Mammary epithelial cell (primary cell): Measurements from ENCODE around the gene CPXM2.

Experiments
- CTCF ChIP-seq, 2 donors: IDR thresholded peaks in 1 of 2; conservative IDR thresholded peaks in 1 of 2; 2 replicates each; pipeline ENCODE4 v1.5.1; 2011 to 2012; ENCODE audit warnings: inconsistent platforms in 2 of 2, low read length in 2 of 2, mild to moderate bottlenecking in 2 of 2, control low read depth in 1 of 2, low read depth in 1 of 2; ENCODE audit not compliant: insufficient read depth in 1 of 2; ENCODE audit errors: extremely low read depth in 1 of 2
- EZH2 ChIP-seq: IDR thresholded peaks from 2 replicates; pipeline ENCODE4 v1.6.1; 2012; ENCODE audit warnings: low read length, inconsistent platforms, borderline replicate concordance

- no peak for TF ChIP-seq CTCF (conservative IDR thresholded peaks at IDR 0.05 in 1 of 2, IDR thresholded peaks at IDR 0.05 in 1 of 2; ENCODE audit: extremely low read depth in 1 of 2, insufficient read depth in 1 of 2, low read depth in 1 of 2, low read length in 2 of 2)
- TF ChIP-seq EZH2, result no peak
These were observed 70.5 kb downstream of the CPXM2 start for GRCh38 chr10:123821136-123821535.
